Loucy (cell line): ENCODE measurements around the gene CNOT4.

ENCODE experiments used
- CTCF ChIP-seq: fragments of 200-600 bp; sonication (generic); conservative IDR thresholded peaks from 2 replicates; pipeline ENCODE4 v1.5.1; 2014; ENCODE audit warnings: mild to moderate bottlenecking, antibody characterized with exemption, low read length
- EZH2phosphoT487 ChIP-seq: fragments of 200-600 bp; IDR thresholded peaks from 2 replicates; pipeline ENCODE4 v1.6.1; 2018; ENCODE audit warnings: antibody characterized with exemption, mild to moderate bottlenecking, moderate library complexity, borderline replicate concordance

- no peak for TF ChIP-seq CTCF
- no peak for TF ChIP-seq EZH2phosphoT487
Measured at GRCh38 chr7:135349746-135350145, 160.2 kb downstream of the CNOT4 start.
